ENCODE measurements around the gene TBC1D2B.

The TBC1D2B gene

DNA sequence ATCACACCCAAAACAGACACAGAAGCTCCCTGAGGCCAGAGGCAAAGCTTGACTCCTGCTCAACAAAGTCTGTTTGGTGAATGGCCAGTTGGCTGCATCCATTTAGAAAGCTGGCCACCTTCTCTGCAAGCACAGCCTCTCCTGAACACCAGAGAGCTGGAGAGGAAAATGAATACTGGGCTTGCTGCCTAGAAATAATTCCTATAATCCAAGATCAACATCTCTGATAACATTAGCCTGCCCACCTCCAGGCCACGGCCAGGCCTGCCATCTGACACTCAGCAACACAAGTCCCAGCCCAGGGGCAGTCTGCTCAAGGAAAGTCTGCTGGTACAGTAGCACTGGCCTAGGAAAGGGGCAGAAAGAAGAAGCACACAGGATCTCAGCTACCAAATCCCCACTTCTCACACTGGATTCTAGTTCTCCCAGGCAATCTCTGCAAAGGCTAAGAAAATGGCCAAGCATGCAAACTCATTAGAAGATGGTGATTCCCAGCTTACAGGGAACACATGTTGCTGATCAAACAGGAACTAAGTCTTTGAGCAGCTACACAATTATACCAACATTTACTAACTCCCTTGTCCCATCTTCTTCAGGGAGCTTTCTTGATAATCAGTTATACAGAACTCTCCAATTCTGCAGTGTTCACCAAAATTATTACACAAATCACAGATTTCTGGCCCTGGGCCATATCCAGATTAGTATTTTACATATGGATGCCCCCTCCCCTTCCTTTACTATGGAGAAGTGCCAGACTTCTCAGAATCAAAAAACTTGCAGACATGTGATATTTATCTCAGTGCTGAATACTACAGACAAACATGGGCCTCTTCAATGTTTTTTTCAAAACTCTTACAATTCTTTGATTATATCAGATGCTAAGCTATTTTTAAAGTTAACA is 9.9 kb downstream of the TBC1D2B start:
- Mint-ChIP-seq H3K9me3 (no peaks in the 10 kb centered on the region), H3K4me1 (peaks cover 25% of the 10 kb centered on the region), H3K27ac (peak overlapping the region; percentile 98), H3K4me3 (peak overlapping the region; percentile 86), H3K27me3 (no peaks in the 10 kb centered on the region), H3K36me3 (peaks cover 2% of the 10 kb centered on the region)

DNA sequence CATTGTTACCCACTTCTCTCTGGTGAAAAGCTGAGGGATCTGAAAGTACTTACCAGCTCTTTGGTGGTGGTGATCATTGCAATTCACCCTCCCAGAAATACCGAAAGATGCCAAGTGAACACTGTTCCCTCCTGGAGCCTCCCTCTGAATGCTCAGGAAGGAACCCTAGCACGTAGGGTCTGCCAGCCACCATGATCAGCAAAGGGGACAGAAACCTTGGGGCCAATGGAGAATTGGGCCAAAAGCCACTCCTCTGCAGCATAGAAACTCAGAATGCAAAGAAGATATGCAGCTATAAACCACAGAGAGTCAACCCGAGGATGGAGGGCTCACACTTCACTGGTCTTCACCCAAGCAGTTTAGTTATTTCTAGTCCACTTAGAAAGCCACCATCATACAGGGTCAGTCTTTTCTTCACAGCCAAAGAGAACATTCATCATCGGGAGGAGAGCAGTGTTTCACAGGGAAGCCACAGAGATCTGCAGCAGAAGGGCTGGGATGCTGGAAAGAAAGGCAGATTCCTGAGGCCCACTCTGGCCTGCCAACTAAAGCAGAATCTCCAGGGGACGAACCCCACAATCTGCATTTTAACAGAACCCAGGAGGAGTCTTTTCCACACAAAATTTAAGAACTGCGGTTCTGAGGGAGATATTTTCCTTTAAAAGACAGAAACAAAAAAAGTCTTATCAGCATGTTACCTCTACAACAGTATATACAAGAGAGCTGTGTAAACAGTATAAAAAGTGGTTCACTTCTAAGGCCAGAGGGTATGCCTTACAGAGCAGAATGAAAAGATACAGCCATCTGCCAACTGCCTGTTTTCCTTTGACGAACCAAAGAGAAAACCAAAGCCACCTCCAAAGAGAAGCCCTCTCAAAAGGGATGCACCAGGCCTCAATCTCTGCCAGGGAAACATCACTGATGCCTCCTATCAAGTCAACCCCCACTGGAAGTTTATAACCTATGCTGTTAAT is 11.3 kb downstream of the TBC1D2B start:
- H3K4me3 Mint-ChIP-seq, result peak overlapping the region; percentile 26
- no peaks in the 10 kb centered on the region for H3K27me3 Mint-ChIP-seq
- peak overlapping the region; percentile 98 for H3K27ac Mint-ChIP-seq
- no peaks in the 10 kb centered on the region for H3K9me3 Mint-ChIP-seq
- H3K36me3 Mint-ChIP-seq, result peaks cover 2% of the 10 kb centered on the region
- peaks cover 22% of the 10 kb centered on the region for H3K4me1 Mint-ChIP-seq

DNA sequence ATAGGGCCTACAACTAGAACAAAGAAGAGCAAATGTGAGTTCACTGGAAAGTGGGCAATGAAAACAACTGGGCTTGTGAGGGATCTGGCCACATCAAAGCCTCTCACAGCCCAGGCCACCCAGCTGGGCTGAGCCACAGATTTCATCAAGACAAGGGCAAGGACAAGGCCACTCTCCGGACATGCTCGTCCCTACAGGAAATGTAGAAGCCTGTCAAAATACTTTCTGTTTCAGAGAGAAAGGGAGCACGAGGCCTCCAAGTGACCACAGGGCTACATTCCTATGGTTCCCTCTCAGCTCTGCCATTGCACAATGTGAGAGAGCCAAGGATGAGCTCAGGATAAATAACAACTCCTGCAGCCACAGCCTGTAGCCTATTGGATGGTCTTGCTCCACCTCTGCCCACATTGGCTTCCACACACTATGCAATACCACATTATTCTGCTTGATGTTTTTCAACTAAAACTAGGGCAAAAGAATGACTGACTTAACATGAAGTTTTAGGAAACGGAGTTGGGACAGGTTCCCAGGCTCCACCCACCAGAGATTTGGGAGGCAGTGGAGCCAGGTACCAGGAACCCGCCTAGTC is 12.1 kb downstream of the TBC1D2B start:
- Mint-ChIP-seq H3K4me3 (no peak overlapping the region), H3K4me1 (peaks cover 21% of the 10 kb centered on the region), H3K36me3 (peaks cover 2% of the 10 kb centered on the region), H3K27me3 (no peaks in the 10 kb centered on the region), H3K27ac (peak overlapping the region; percentile 26), H3K9me3 (no peaks in the 10 kb centered on the region)

DNA sequence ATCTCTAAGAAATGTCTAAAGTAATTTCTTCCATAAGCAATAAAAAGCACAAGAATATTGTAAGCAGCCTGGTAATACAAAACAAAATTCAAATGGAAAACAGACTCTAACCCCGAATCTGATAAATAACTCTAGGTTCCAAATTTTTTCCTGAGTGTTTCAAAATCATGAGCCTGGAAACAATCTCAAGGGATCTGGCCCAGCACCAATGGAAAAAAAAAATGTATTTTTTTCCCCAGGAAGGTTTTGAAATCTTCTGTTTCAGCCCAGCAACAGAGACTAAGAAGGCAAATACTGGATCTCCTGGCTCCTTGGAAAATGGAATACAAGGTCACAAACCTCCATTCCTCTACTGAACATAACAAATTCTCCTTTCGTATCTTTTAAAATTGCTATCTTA is 13.0 kb downstream of the TBC1D2B start:
- H3K4me3 Mint-ChIP-seq, result no peak overlapping the region
- no peaks in the 10 kb centered on the region for H3K9me3 Mint-ChIP-seq
- no peak overlapping the region for H3K27ac Mint-ChIP-seq
- H3K27me3 Mint-ChIP-seq, result no peaks in the 10 kb centered on the region
- no peaks in the 10 kb centered on the region for H3K36me3 Mint-ChIP-seq
- peaks cover 30% of the 10 kb centered on the region for H3K4me1 Mint-ChIP-seq

DNA sequence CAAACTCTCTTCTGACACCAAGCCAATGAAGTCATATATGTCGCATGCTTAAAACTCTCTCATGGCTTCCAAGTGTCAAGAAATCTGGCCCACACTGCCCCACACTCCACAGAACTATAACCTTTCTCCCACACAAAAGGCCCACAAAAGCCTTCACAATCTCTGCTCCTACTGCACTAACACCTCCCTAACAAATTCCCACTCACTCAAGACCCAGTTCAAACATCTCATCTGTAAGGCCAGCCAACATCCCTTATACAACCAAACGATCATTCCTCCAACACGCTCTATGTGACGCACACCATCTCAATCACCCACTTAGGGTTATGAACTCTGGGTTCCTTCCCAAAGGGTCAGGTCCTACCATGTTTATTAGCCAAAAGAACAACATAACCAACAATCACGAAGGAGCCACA is 13.5 kb downstream of the TBC1D2B start:
- Mint-ChIP-seq H3K27ac (no peak overlapping the region), H3K27me3 (no peaks in the 10 kb centered on the region), H3K4me3 (no peak overlapping the region), H3K9me3 (no peaks in the 10 kb centered on the region), H3K4me1 (peaks cover 35% of the 10 kb centered on the region), H3K36me3 (peaks cover under 1% of the 10 kb centered on the region)

DNA sequence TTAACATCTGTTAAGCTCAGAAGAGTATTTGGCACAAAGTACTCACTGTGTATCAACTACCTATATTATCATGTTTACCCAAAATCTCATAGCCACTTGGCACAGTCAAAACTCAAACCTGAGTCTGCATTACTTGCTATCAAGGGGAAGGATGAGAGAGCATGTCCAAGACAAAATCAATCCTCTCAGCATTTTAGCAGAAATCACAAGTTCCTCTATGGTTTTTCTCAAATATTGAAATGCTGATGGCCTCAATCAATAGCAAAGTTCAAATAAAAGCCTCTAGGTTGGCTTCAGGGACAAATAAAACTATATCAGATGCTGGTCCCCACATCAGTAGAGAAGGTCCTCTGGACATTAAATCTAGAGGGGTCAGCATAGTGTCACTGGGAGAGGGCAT is 14.3 kb downstream of the TBC1D2B start:
- Mint-ChIP-seq H3K9me3 (no peaks in the 10 kb centered on the region), H3K36me3 (peaks cover 2% of the 10 kb centered on the region), H3K27me3 (no peaks in the 10 kb centered on the region), H3K27ac (peak overlapping the region; percentile 7), H3K4me3 (no peak overlapping the region), H3K4me1 (peaks cover 43% of the 10 kb centered on the region)

DNA sequence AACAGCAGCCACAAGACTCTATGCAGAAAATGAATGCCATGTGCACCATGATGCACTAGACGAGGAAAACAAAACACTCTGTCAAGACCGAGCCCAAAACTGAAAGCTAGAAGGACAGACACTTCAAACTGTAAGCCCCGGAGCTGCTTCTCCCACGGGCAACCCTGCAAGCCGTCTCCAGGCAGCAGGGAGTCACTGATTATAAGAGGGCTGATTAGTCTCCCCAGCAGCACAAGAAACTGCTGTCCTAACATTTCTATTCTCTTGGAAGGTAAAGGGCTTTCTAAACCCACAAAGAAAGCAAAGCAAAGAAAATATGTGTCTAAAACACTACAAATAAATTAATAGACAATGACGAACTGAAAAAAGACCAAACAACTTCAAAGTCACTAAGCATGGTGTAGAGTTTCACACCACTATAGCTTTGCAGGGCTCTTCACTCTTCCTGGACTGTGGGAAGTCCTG is 15.5 kb downstream of the TBC1D2B start:
- Mint-ChIP-seq H3K27me3 (no peaks in the 10 kb centered on the region), H3K27ac (peak overlapping the region; percentile 88), H3K4me3 (peak overlapping the region; percentile 81), H3K36me3 (peaks cover 2% of the 10 kb centered on the region), H3K9me3 (no peaks in the 10 kb centered on the region), H3K4me1 (peaks cover 55% of the 10 kb centered on the region)

DNA sequence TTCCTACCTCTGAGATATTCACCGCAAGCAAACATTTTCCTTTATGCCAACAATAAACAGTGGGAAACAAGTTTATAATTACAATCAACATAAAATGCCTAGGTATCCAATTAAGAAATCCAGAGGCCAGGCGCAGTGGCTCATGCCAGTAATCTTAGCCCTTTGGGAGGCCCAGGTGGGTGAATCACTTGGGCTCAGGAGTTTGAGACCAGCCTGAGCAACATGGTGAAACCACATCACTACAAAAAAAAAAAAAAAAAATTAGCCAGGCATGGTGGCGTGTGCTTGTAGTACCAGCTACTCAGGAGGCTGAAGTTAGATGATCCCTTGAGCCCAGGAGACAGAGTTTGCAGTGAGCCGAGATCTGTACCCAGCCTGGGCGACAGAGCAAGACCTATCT is 17.3 kb downstream of the TBC1D2B start:
- Mint-ChIP-seq H3K4me1 (peaks cover 73% of the 10 kb centered on the region), H3K9me3 (no peaks in the 10 kb centered on the region), H3K36me3 (peaks cover 2% of the 10 kb centered on the region), H3K27me3 (no peaks in the 10 kb centered on the region), H3K27ac (peak overlapping the region; percentile 73), H3K4me3 (no peak overlapping the region)

DNA sequence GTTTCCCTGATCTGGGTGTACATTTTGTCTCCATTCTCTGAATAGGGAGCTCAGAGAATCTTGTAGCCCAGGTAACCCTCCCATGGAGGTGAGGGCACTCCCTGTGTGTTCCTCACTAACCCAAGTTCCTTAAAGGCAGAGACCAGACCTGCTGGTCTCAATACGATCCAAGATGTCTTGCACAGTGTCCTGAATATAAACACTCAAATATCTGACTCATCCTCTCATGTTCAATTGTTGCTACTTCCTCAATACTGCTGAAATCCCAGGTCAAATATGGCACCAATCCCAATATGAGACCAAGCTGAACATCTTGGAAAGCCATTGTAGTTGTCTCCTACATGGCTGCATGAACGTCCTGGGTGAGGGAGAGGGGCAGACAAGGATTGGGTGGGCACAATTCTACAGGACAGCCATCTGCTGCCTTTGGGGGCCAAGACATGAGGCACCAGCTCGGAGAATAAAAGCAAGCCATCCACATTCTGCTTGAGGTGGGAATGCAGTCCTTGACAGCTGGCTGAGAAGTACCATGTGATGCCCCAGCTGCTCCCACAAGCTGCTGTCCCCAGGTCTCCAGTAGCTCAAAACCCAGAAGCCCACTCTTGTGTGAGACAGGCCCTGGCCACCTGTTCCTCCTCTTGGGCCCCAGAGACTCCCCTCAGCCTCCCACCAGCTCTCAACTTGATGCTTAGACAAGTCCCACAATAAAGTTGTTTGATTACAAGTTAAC is 18.2 kb downstream of the TBC1D2B start:
- Mint-ChIP-seq H3K4me3 (peak overlapping the region; percentile 9), H3K27ac (peak overlapping the region; percentile 85), H3K9me3 (no peaks in the 10 kb centered on the region), H3K4me1 (peaks cover 82% of the 10 kb centered on the region), H3K27me3 (no peaks in the 10 kb centered on the region), H3K36me3 (peaks cover 4% of the 10 kb centered on the region)

DNA sequence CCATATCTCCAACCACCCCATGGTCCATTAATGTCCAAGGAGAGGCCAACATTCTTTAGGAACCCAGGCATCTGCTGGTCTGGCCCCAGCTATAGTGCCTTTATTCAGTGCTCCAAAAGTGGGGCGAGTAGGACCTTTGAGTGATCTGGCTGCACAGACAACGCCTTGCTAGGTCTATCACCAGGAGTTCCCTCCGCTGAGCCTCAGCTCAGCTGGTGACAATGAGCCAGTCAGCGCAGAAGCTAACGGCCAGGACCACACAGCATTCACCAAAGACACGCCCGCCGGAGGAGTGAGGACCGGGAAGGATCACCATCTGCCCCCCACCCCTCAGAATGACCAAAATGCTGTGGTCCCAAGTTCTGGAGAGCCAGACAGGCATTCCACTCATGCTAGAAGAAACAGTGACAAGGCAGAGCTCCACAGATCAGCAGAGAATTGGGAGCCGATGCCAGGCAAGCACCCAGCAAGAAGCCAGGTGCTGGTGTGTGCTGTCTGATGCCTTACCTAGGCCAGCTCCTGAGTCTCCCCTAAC is 19.0 kb downstream of the TBC1D2B start:
- H3K27ac Mint-ChIP-seq, result peak overlapping the region; percentile 85
- H3K4me3 Mint-ChIP-seq, result peak overlapping the region; percentile 9
- no peaks in the 10 kb centered on the region for H3K9me3 Mint-ChIP-seq
- peaks cover 4% of the 10 kb centered on the region for H3K36me3 Mint-ChIP-seq
- no peaks in the 10 kb centered on the region for H3K27me3 Mint-ChIP-seq
- H3K4me1 Mint-ChIP-seq, result peaks cover 90% of the 10 kb centered on the region

DNA sequence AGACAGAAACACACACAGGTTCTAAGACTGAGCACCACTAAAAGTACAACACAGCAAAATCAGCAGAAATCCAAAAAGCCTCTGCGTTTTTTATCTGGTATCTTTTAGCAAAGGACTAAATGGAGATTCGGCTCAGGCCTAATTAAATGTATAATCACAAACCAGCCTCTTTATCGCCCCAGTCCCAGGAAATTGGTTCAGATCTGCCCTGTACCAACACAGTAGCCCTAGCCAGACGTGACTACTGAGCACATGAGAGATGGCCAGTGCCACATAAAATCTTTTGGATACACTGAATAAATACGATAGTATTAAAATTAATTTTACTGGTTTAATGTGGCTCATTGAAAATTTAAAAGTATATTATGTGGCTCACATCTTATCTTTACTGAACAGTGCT is 19.7 kb downstream of the TBC1D2B start:
- Mint-ChIP-seq H3K4me1 (peaks cover 90% of the 10 kb centered on the region), H3K4me3 (no peak overlapping the region), H3K36me3 (peaks cover 4% of the 10 kb centered on the region), H3K27me3 (no peaks in the 10 kb centered on the region), H3K27ac (peak overlapping the region; percentile 85), H3K9me3 (no peaks in the 10 kb centered on the region)

DNA sequence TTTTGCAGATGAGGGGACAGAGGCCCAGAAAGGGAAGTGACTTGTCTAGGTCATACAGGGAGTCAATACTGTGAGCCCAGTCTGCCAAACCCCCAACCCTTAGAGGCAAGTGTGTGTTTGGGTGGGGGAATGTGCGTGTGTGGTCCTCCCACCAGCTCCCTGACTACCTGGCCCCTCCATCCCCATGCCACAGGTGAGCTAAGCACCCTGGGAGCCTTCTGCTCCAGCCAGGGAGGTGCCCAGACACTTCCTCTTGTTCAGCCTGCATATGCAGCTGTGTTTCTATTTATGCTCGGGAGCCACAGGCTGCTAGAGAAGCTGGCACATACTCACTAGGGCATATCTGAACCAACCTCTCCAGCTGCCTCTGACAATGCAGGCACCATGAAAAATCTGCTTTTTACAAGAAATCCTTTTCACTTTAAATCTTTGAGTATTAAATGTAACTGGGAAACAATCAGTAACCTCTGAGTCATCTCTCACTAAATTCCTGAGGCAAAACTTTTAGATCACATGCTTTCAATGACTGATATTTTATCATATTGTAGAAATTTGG is 20.7 kb downstream of the TBC1D2B start:
- Mint-ChIP-seq H3K27ac (peak overlapping the region; percentile 89), H3K27me3 (no peaks in the 10 kb centered on the region), H3K36me3 (peaks cover 6% of the 10 kb centered on the region), H3K4me3 (peak overlapping the region; percentile 59), H3K9me3 (no peaks in the 10 kb centered on the region), H3K4me1 (peaks cover 90% of the 10 kb centered on the region)

DNA sequence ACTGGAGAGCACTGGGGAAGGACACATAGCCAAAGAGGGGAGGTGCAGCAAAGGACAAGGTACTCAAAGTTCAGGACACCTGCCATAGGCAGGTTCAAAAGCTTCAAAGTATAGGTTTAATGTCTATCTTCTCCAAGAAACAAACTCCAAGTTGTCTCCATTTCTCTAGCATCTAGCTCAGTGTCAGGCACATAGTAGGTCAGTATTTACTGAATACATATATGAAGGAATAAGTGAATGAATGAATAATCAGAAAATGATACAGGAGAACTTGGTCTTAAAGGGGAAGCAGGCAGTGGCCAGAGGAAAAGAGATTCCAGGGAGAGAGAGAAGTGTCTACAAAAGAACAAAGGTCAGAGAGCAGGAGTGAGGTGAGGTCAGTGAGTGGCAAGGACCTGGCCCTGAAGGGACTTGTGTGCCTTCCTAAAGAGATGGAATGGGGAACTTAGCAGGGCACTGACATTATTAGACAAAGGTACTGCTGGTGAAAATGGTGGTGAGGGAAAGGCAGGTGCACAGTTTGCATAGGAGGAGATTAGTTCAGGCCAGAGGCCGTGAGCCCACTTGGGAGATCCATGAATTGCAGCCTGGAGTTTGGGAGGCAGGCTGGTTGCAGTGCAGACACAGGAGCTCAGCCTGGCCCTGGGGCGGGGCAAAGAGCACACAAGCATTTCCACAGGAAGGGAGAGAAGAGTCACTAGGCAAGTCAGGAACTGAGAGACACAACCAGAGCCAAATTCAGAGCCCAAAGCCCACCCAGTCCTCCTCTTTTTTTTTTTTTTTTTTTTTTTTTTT is 21.4 kb downstream of the TBC1D2B start:
- Mint-ChIP-seq H3K4me1 (peaks cover 95% of the 10 kb centered on the region), H3K4me3 (peak overlapping the region; percentile 57), H3K27ac (peak overlapping the region; percentile 89), H3K9me3 (no peaks in the 10 kb centered on the region), H3K36me3 (peaks cover 6% of the 10 kb centered on the region), H3K27me3 (no peaks in the 10 kb centered on the region)

DNA sequence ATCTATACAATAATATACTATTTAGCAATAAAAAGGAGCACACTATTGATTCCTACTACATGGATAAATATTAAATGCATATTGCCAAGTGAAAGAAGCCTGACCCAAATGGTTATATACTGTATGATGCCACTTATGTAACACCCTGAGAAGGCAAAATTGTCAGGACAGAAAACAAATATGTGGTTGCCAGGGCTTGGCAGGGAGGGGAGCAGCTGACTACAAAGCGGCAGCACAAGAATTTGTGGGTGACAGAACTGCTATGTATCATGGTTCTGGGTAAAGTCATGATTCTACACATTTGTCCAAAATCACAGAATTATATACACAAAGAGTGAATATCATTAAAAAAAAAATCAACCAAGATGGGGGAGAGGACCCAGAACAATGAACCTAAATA is 22.5 kb downstream of the TBC1D2B start:
- peaks cover 6% of the 10 kb centered on the region for H3K36me3 Mint-ChIP-seq
- peaks cover 100% of the 10 kb centered on the region for H3K4me1 Mint-ChIP-seq
- no peaks in the 10 kb centered on the region for H3K9me3 Mint-ChIP-seq
- peak overlapping the region; percentile 85 for H3K27ac Mint-ChIP-seq
- peak overlapping the region; percentile 47 for H3K4me3 Mint-ChIP-seq
- H3K27me3 Mint-ChIP-seq, result no peaks in the 10 kb centered on the region
